ENCODE results near the gene ANKS1A. TPM values are rescaled to one million over a fixed set of nuclear protein-coding genes. Genes with fewer than 3 reads are reported as not detected.
"Not testable (repeated sequence)": the region's sequence is repeated elsewhere in the genome, so short reads cannot be mapped to it uniquely, and the experiment has no call there.

ANKS1A gene
- polyA plus RNA-seq, 1 of the 3 experiments (the other 2 are of a cell fraction) = 7.6 TPM

DNA sequence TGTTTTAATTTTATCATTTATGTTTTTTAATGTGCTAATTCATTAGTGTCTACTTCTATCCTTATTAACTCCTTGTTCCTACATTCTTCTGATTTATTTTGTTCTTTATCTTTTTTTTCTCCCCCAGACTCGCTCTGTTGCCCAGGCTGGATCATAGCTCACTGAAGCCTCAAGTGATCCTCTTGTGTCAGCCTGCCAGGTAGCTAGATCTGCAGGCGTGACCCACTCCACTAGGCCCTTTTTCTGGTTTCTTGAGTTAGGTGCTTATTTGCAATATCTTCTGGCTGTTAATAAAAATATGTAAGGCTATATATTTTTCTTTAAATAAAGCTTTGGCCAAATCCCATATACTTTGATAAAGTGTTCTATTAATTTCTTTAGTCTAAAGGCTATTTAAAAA, 4.1 kb upstream of the ANKS1A start:
- Histone ChIP-seq H3K4me2 (no peak overlapping the region), H3K4me1 (ENCODE audit: control insufficient read depth in 1 of 2, insufficient read depth in 2 of 2, low read depth in 1 of 2, low read length in 1 of 2) (peaks cover 0 to 3% of the 10 kb centered on the region in 2 experiments; a peak in 2 of 4 replicates), H4K20me1 (ENCODE audit: insufficient read depth) (peaks cover 3% of the 10 kb centered on the region; the same call in 1 of the 2 replicates), H2AFZ (ENCODE audit: low read depth) (no peak overlapping the region), H3K4me3 (ENCODE audit: low read depth in 2 of 2, low read length in 1 of 2) (no peak overlapping the region), H3K36me3 (replicated peaks in 1 of 2; ENCODE audit: control insufficient read depth in 1 of 2, insufficient read depth in 2 of 2, low read length in 1 of 2) (peaks cover 16 to 50% of the 10 kb centered on the region in 2 experiments), H3K27me3 (ENCODE audit: insufficient read depth) (no peaks in the 10 kb centered on the region), H3K9ac (no peak overlapping the region), H3K27ac (ENCODE audit: low read depth in 2 of 2, low read length in 1 of 2) (no peak overlapping the region), H3K79me2 (ENCODE audit: insufficient read depth) (peaks cover 74% of the 10 kb centered on the region), H3F3A (replicated peaks; ENCODE audit: insufficient read depth) (peaks cover 16% of the 10 kb centered on the region), H3K9me2 (no peaks in the 10 kb centered on the region), H3K9me3 (no peaks in the 10 kb centered on the region)
- 100% methylated on average over 2 of the region's 2 CpGs for WGBS (ENCODE audit: low lambda C conversion rate)
- DNase-seq = no peak
- TF ChIP-seq, protein P1, sequence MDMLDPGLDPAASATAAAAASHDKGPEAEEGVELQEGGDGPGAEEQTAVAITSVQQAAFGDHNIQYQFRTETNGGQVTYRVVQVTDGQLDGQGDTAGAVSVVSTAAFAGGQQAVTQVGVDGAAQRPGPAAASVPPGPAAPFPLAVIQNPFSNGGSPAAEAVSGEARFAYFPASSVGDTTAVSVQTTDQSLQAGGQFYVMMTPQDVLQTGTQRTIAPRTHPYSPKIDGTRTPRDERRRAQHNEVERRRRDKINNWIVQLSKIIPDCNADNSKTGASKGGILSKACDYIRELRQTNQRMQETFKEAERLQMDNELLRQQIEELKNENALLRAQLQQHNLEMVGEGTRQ (IDR thresholded peaks at IDR 0.05; ENCODE audit: borderline replicate concordance, low read depth, low read length) = no peak
- TF ChIP-seq YY1 (IDR thresholded peaks at IDR 0.05; ENCODE audit: low read depth) (no peak), FOXM1 (IDR thresholded peaks at IDR 0.05; ENCODE audit: low read depth) (no peak), SMC3 (IDR thresholded peaks at IDR 0.05; ENCODE audit: low read depth, low read length) (no peak)
- TF ChIP-seq, protein P2, sequence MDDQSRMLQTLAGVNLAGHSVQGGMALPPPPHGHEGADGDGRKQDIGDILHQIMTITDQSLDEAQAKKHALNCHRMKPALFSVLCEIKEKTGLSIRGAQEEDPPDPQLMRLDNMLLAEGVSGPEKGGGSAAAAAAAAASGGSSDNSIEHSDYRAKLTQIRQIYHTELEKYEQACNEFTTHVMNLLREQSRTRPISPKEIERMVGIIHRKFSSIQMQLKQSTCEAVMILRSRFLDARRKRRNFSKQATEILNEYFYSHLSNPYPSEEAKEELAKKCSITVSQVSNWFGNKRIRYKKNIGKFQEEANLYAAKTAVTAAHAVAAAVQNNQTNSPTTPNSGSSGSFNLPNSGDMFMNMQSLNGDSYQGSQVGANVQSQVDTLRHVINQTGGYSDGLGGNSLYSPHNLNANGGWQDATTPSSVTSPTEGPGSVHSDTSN (IDR thresholded peaks at IDR 0.05) = no peak
- ChIA-PET POLR2A (no interaction called here), CTCF (interaction anchor here (0.9 to 1.0 kb wide), 2 partner anchors 112 to 119 kb away, joined by 3 read pairs; no protein-coding TSS in a partner anchor)

DNA sequence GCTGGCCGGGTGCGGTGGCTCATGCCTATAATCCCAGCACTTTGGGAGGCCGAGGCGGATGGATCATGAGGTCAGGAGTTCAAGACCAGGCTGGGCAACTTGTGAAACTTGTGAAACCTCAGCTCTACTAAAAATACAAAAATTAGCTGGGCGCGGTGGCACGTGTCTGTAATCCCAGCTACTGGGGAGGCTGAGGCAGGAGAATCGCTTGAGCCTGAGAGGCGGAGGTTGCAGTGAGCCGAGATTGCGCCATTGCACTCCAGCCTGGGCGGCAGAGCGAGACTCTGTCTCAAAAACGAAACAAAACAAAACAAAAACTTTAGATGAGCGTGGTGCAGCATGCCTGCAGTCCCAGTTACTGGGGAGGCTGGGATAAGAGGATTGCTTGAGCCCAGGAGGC, 3.2 kb upstream of the ANKS1A start:
- Histone ChIP-seq H3F3A (replicated peaks; ENCODE audit: insufficient read depth) (peaks cover 14% of the 10 kb centered on the region), H3K4me2 (peak overlapping the region; percentile 82), H3K79me2 (ENCODE audit: insufficient read depth) (peaks cover 82% of the 10 kb centered on the region), H3K36me3 (replicated peaks in 1 of 2; ENCODE audit: control insufficient read depth in 1 of 2, insufficient read depth in 2 of 2, low read length in 1 of 2) (peaks cover 8 to 42% of the 10 kb centered on the region in 2 experiments)
- H3K9ac ChIP-seq; POLR2A ChIA-PET; H2AFZ ChIP-seq (ENCODE audit: low read depth); H4K20me1 ChIP-seq (ENCODE audit: insufficient read depth); H3K9me3 ChIP-seq; H3K27ac ChIP-seq (ENCODE audit: low read depth in 2 of 2, low read length in 1 of 2); H3K4me3 ChIP-seq (ENCODE audit: low read depth in 2 of 2, low read length in 1 of 2); H3K9me2 ChIP-seq; DNase-seq; H3K27me3 ChIP-seq (ENCODE audit: insufficient read depth); H3K4me1 ChIP-seq (ENCODE audit: control insufficient read depth in 1 of 2, insufficient read depth in 2 of 2, low read depth in 1 of 2, low read length in 1 of 2): not testable (repeated sequence)
- WGBS (ENCODE audit: low lambda C conversion rate) = 96% methylated on average over 15 of the region's 15 CpGs
- CTCF ChIA-PET = interaction anchor here (0.9 to 1.3 kb wide), 3 partner anchors 113 to 261 kb away, joined by 3 to 4 read pairs (median 3); no protein-coding TSS in a partner anchor

DNA sequence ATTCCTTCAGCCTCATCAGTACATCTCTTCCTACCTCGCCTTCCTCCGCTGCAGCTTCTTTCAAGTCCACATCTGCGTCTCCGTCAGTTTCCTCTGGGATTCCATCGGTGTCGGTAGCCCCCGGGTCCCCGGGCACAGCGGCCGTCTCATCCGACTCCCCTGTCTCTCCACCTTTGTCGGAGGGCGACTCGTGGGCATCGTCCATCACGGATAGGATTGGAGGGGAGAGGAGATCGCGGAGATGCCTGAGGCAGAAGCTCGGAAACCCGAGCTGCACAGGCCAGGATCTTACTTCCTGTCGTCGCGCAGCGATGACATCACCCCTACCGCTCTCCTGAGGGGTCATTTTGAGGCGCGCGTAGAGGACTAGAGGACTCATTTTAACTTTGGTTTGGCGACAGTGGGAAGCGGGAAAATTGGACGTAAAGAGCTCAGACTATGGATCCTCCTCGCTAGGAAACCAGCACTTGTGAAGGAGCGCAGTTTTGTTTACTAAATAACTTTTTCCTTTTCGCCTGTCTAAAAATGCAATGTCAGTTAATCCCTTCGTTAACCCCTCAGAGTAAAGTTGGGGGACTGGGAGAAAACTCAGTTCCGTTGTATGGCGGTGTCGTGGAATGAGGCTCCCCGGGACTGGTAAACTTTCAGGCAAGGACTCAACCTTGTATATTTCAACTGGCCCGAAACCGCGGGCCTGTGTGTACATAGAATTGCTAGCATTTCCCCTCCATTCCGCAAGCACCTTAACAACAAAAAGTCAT, 1.1 kb upstream of the ANKS1A start, which contains the start of gene TAF11:
Gene TAF11, minus strand, starts transcription at position 290 of the 761 bp plus-strand sequence. Its CDS starts 85 bp downstream, at position 205.
- Histone ChIP-seq H3K9ac (peak within 1 kb of the TSS; percentile 92), H3K9me2 (no peaks in the 10 kb centered on the region), H3K36me3 (replicated peaks in 1 of 2; ENCODE audit: control insufficient read depth in 1 of 2, insufficient read depth in 2 of 2, low read length in 1 of 2) (peaks cover 3 to 24% of the 10 kb centered on the region in 2 experiments), H3K4me3 (ENCODE audit: low read depth in 2 of 2, low read length in 1 of 2) (peak within 1 kb of the TSS; percentile 92 to 95), H2AFZ (ENCODE audit: low read depth) (peak within 1 kb of the TSS; percentile 97), H4K20me1 (ENCODE audit: insufficient read depth) (peaks cover 3% of the 10 kb centered on the region; the same call in 1 of the 2 replicates), H3F3A (replicated peaks; ENCODE audit: insufficient read depth) (peaks cover 13% of the 10 kb centered on the region), H3K4me1 (ENCODE audit: control insufficient read depth in 1 of 2, insufficient read depth in 2 of 2, low read depth in 1 of 2, low read length in 1 of 2) (peaks cover 0 to 10% of the 10 kb centered on the region in 2 experiments; a peak in 2 of 4 replicates), H3K79me2 (ENCODE audit: insufficient read depth) (peaks cover 73% of the 10 kb centered on the region), H3K27me3 (ENCODE audit: insufficient read depth) (no peaks in the 10 kb centered on the region), H3K9me3 (no peaks in the 10 kb centered on the region), H3K27ac (ENCODE audit: low read depth in 2 of 2, low read length in 1 of 2) (peak within 1 kb of the TSS; percentile 85 to 86), H3K4me2 (peak within 1 kb of the TSS; percentile 82)
- 0% methylated on average over 43 of the region's 43 CpGs for WGBS (ENCODE audit: low lambda C conversion rate)
- CTCF ChIA-PET = interaction anchor here (0.9 to 1.1 kb wide), 4 partner anchors 15 to 252 kb away, joined by 3 to 5 read pairs (median 4); no protein-coding TSS in a partner anchor
- peak; percentile 86 for DNase-seq
- POLR2A ChIA-PET = interaction anchor here (0.7 to 1.8 kb wide), 3 partner anchors 23 to 131 kb away, joined by 3 to 6 read pairs (median 3); partner anchors contain the start of gene SNRPC
- TF ChIP-seq FOXM1 (IDR thresholded peaks at IDR 0.05; ENCODE audit: low read depth) = 0 out of 2 replicates have a peak, but pooled peaks have one; percentile 15
- no peak for TF ChIP-seq NRF1 (IDR thresholded peaks at IDR 0.05; ENCODE audit: low read depth, low read length)
- no peak for TF ChIP-seq RXRA (IDR thresholded peaks at IDR 0.05; ENCODE audit: borderline replicate concordance, low read depth)
- no peak for TF ChIP-seq SMC3 (IDR thresholded peaks at IDR 0.05; ENCODE audit: low read depth, low read length)
- 0 out of 2 replicates have a peak, but pooled peaks have one; percentile 9 for TF ChIP-seq MEF2A (IDR thresholded peaks at IDR 0.05; ENCODE audit: borderline replicate concordance, low read depth)
- TF ChIP-seq RAD21 (IDR thresholded peaks at IDR 0.05; ENCODE audit: low read length) = no peak
- no peak; the same call in 1 of the 2 replicates for TF ChIP-seq RCOR1 (IDR thresholded peaks at IDR 0.05; ENCODE audit: low read length)
- TF ChIP-seq, protein P3, sequence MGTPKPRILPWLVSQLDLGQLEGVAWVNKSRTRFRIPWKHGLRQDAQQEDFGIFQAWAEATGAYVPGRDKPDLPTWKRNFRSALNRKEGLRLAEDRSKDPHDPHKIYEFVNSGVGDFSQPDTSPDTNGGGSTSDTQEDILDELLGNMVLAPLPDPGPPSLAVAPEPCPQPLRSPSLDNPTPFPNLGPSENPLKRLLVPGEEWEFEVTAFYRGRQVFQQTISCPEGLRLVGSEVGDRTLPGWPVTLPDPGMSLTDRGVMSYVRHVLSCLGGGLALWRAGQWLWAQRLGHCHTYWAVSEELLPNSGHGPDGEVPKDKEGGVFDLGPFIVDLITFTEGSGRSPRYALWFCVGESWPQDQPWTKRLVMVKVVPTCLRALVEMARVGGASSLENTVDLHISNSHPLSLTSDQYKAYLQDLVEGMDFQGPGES (IDR thresholded peaks at IDR 0.05; ENCODE audit: low read depth, low read length) = no peak
- peak; percentile 80 for TF ChIP-seq GABPA (IDR thresholded peaks at IDR 0.05; ENCODE audit: low read depth)
- TF ChIP-seq, protein P1 (IDR thresholded peaks at IDR 0.05; ENCODE audit: borderline replicate concordance, low read depth, low read length) = no peak
- no peak for TF ChIP-seq GATA2 (CRISPR knock-in tag; IDR thresholded peaks at IDR 0.05)
- TF ChIP-seq TCF12 (IDR thresholded peaks at IDR 0.05) = peak; percentile 25; the same call in 1 of the 2 replicates
